Neuronal stem cell (in vitro differentiated cells): ENCODE measurements around the gene MYZAP.

Experiments used
- DNase-seq: peaks from one replicate; pipeline ENCODE4 v3.0.0-alpha.2; 2013; ENCODE audit warnings: low spot score
- H2AFZ ChIP-seq: one replicate; pipeline ENCODE4 v1.6.1; 2013; ENCODE audit warnings: mild to moderate bottlenecking, low read length, inconsistent platforms
- H2AK5ac ChIP-seq: 2 replicates; pipeline ENCODE4 v1.6.1; 2013; ENCODE audit warnings: low read depth, mild to moderate bottlenecking, inconsistent platforms, low read length, moderate library complexity, mixed read lengths
- H2BK120ac ChIP-seq: 2 replicates; pipeline ENCODE4 v1.6.1; 2013; ENCODE audit warnings: low read depth, mild to moderate bottlenecking, inconsistent platforms, low read length, moderate library complexity, mixed read lengths
- H2BK12ac ChIP-seq: one replicate; pipeline ENCODE4 v1.6.1; 2013; ENCODE audit warnings: low read length, inconsistent platforms
- H2BK15ac ChIP-seq: 2 replicates; pipeline ENCODE4 v1.6.1; 2013; ENCODE audit warnings: mild to moderate bottlenecking, low read length, inconsistent platforms, mixed read lengths
- H2BK5ac ChIP-seq: one replicate; pipeline ENCODE4 v1.6.1; 2013; ENCODE audit warnings: inconsistent platforms, mild to moderate bottlenecking, low read length, moderate library complexity
- H3K14ac ChIP-seq: one replicate; pipeline ENCODE4 v1.6.1; 2013; ENCODE audit warnings: low read length, inconsistent platforms
- H3K18ac ChIP-seq: 2 replicates; pipeline ENCODE4 v1.6.1; 2013; ENCODE audit warnings: low read length, inconsistent platforms
- H3K23ac ChIP-seq: 2 replicates; pipeline ENCODE4 v1.6.1; 2013; ENCODE audit warnings: low read depth, mild to moderate bottlenecking, mixed read lengths, low read length, inconsistent platforms; ENCODE audit not compliant: poor library complexity
- H3K27ac ChIP-seq: replicated peaks from 3 replicates; pipeline ENCODE4 v1.5.1; 2013; ENCODE audit warnings: low read length, inconsistent platforms
- H3K27me3 ChIP-seq, 3 experiments: 2 replicates each; pipeline ENCODE4 v1.6.1; 2013; ENCODE audit warnings: low read length in 3 of 3, mild to moderate bottlenecking in 2 of 3, inconsistent platforms in 1 of 3, low read depth in 1 of 3, mixed read lengths in 1 of 3, moderate library complexity in 1 of 3; ENCODE audit not compliant: control insufficient read depth in 3 of 3, insufficient read depth in 3 of 3
- H3K36me3 ChIP-seq, 2 donors: replicated peaks in 1 of 2; 2 replicates each; pipeline ENCODE4 v1.6.1; 2013; ENCODE audit warnings: low read length in 2 of 2; ENCODE audit not compliant: control insufficient read depth in 2 of 2, insufficient read depth in 2 of 2
- H3K4ac ChIP-seq: 2 replicates; pipeline ENCODE4 v1.6.1; 2013; ENCODE audit warnings: inconsistent platforms, mild to moderate bottlenecking, low read length, moderate library complexity
- H3K4me1 ChIP-seq, 2 donors: 1 replicate in 1 of 2; 2 replicates in 1 of 2; pipeline ENCODE4 v1.6.1; 2013; ENCODE audit warnings: low read length in 2 of 2, low read depth in 1 of 2; ENCODE audit not compliant: control insufficient read depth in 2 of 2, insufficient read depth in 1 of 2
- H3K4me2 ChIP-seq: one replicate; pipeline ENCODE4 v1.6.1; 2013; ENCODE audit warnings: mild to moderate bottlenecking, low read length, inconsistent platforms; ENCODE audit not compliant: insufficient read depth, poor library complexity, severe bottlenecking
- H3K4me3 ChIP-seq, 2 donors: 2 replicates each; pipeline ENCODE4 v1.5.1; 2013; ENCODE audit warnings: low read length in 2 of 2, mild to moderate bottlenecking in 2 of 2, inconsistent platforms in 1 of 2, moderate library complexity in 1 of 2
- H3K79me1 ChIP-seq: one replicate; pipeline ENCODE4 v1.6.1; 2013; ENCODE audit warnings: low read depth, mild to moderate bottlenecking, inconsistent platforms, low read length, moderate library complexity
- H3K9ac ChIP-seq: one replicate; pipeline ENCODE4 v1.6.1; 2013; ENCODE audit warnings: mild to moderate bottlenecking, low read depth, low read length, inconsistent platforms; ENCODE audit not compliant: poor library complexity
- H3K9me3 ChIP-seq, 2 donors: replicated peaks in 1 of 2; 2 replicates each; pipeline versions ENCODE3 to v1.6.1; 2013; ENCODE audit warnings: low read length in 2 of 2, mild to moderate bottlenecking in 2 of 2, inconsistent platforms in 1 of 2, low read depth in 1 of 2, mixed read lengths in 1 of 2, moderate library complexity in 1 of 2; ENCODE audit not compliant: control insufficient read depth in 2 of 2, insufficient read depth in 1 of 2
- H4K8ac ChIP-seq: one replicate; pipeline ENCODE4 v1.6.1; 2013; ENCODE audit warnings: low read depth, mild to moderate bottlenecking, inconsistent platforms, low read length, moderate library complexity
- H4K91ac ChIP-seq: one replicate; pipeline ENCODE4 v1.6.1; 2013; ENCODE audit warnings: low read length, low read depth, mild to moderate bottlenecking, inconsistent platforms; ENCODE audit not compliant: poor library complexity
- WGBS, 2 donors: extraction: QIAGEN DNeasy Blood & Tissue Kit; methylation state at CpG; one replicate each; pipeline ENCODE4 v1.1.7; 2013; ENCODE audit warnings: missing lambda C conversion rate in 2 of 2, mixed read lengths in 1 of 2; ENCODE audit not compliant: insufficient read length in 2 of 2, insufficient replicate concordance in 1 of 2; ENCODE audit errors: extremely low coverage in 2 of 2; 5-methylcytosine and 5-hydroxymethylcytosine counted together

Gene MYZAP

GRCh38 chr15:57597431-57597830 lies 5.7 kb downstream of the MYZAP start:
- Histone ChIP-seq H3K4me3 (no peak overlapping the region), H3K79me1 (no peaks in the 10 kb centered on the region), H3K9ac (no peak overlapping the region), H2AK5ac (no peak overlapping the region), H2BK5ac (no peak overlapping the region), H3K27me3 (peaks cover 0 to 72% (median 4%) of the 10 kb centered on the region in 3 experiments), H2BK120ac (no peak overlapping the region), H3K4ac (no peak overlapping the region), H4K8ac (no peak overlapping the region), H2BK15ac (no peak overlapping the region), H3K23ac (no peak overlapping the region), H4K91ac (no peak overlapping the region), H3K4me1 (no peaks in the 10 kb centered on the region), H3K14ac (no peak overlapping the region), H2BK12ac (no peak overlapping the region), H3K27ac (no peak overlapping the region), H3K18ac (no peak overlapping the region), H2AFZ (no peak overlapping the region), H3K9me3 (no peaks in the 10 kb centered on the region), H3K36me3 (no peaks in the 10 kb centered on the region), H3K4me2 (no peak overlapping the region)
- no peak for DNase-seq
- no CpG with 5 or more reads among the region's 3 CpGs for WGBS, 2 donors

- Histone ChIP-seq H3K4me1 (no peaks in the 10 kb centered on the region), H4K91ac (no peak overlapping the region), H2AFZ (no peak overlapping the region), H2BK12ac (no peak overlapping the region), H3K4me2 (no peak overlapping the region), H2BK15ac (no peak overlapping the region), H4K8ac (no peak overlapping the region), H2BK5ac (no peak overlapping the region), H3K23ac (no peak overlapping the region), H3K9ac (no peak overlapping the region), H3K4me3 (no peak overlapping the region), H3K9me3 (no peaks in the 10 kb centered on the region), H3K27me3 (peaks cover 0 to 71% (median 0%) of the 10 kb centered on the region in 3 experiments), H2AK5ac (no peak overlapping the region), H3K14ac (no peak overlapping the region), H3K27ac (no peak overlapping the region), H3K18ac (no peak overlapping the region), H3K79me1 (no peaks in the 10 kb centered on the region), H3K4ac (no peak overlapping the region), H2BK120ac (no peak overlapping the region), H3K36me3 (no peaks in the 10 kb centered on the region)
- no peak for DNase-seq
- WGBS, 2 donors, result no CpG with 5 or more reads among the region's 5 CpGs
Measured at GRCh38 chr15:57598346-57598745, 6.6 kb downstream of the MYZAP start.

DNA sequence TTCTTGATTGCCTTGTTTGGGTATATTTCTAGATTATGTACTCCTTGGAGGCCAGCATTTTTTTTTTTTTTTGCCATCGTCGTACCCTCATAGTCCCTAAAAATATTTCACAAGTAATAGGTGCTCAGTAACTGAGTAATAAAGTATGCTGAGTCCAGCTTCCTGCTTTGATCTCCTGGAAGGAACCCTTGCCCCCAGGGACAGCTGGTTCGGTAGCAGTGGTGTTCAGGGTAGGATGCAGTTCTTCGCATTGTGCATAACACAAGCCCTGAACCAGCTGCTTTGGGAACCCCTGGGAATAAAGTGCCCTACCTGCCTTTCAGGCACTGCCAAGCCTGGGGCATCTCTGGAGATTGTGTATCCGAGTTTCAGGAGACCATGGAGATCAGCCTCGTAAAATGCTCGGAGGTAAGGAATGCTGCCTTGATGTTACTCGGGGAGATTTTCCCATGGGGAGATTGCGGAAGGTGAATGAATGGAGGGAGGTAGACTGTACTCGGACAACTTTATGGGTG lies 7.6 kb downstream of the MYZAP start:
- H3K4me2 ChIP-seq, result no peak overlapping the region
- H2AK5ac ChIP-seq, result no peak overlapping the region
- H4K91ac ChIP-seq, result no peak overlapping the region
- no peak overlapping the region for H2AFZ ChIP-seq
- H2BK12ac ChIP-seq, result no peak overlapping the region
- peaks cover 0 to 72% (median 0%) of the 10 kb centered on the region in 3 experiments for H3K27me3 ChIP-seq
- H2BK15ac ChIP-seq, result no peak overlapping the region
- WGBS, 2 donors, result no CpG with 5 or more reads among the region's 10 CpGs
- H3K18ac ChIP-seq, result no peak overlapping the region
- H3K23ac ChIP-seq, result no peak overlapping the region
- no peak overlapping the region for H2BK120ac ChIP-seq
- no peaks in the 10 kb centered on the region for H3K79me1 ChIP-seq
- DNase-seq, result no peak
- H2BK5ac ChIP-seq, result no peak overlapping the region
- H3K36me3 ChIP-seq, result no peaks in the 10 kb centered on the region
- H3K4me3 ChIP-seq, result no peak overlapping the region
- peaks cover 0 to under 1% of the 10 kb centered on the region in 2 donors for H3K4me1 ChIP-seq
- H3K4ac ChIP-seq, result no peak overlapping the region
- no peak overlapping the region for H4K8ac ChIP-seq
- H3K9me3 ChIP-seq, result no peaks in the 10 kb centered on the region
- no peak overlapping the region for H3K14ac ChIP-seq
- H3K9ac ChIP-seq, result no peak overlapping the region
- no peak overlapping the region for H3K27ac ChIP-seq

DNA sequence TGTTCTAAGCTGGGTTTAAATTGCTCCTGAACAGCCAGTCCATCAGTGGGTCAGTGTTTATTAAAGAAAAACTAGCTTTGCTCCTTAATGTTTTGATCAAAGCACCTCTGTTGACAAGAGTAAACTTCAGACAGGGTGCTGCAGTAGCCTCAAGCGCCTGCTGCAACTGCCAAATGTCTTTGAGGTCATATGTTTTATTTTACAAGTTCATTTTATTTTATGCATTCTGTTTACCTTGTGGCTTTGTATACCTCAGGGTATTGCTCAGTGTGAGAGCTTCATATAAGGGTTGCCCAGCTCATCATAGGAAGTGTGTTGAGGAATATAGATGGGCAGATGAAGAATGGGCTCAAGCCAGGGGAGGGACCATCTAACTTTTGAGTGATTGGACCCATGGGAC lies 8.5 kb downstream of the MYZAP start:
- Histone ChIP-seq H2BK5ac (no peak overlapping the region), H4K91ac (no peak overlapping the region), H3K14ac (no peak overlapping the region), H3K23ac (no peak overlapping the region), H3K36me3 (no peaks in the 10 kb centered on the region), H3K27me3 (peaks cover 0 to 69% (median 0%) of the 10 kb centered on the region in 3 experiments), H2AK5ac (no peak overlapping the region), H3K79me1 (no peaks in the 10 kb centered on the region), H2AFZ (no peak overlapping the region), H3K4ac (no peak overlapping the region), H3K4me3 (no peak overlapping the region), H3K18ac (no peak overlapping the region), H2BK12ac (no peak overlapping the region), H3K4me2 (no peak overlapping the region), H3K9ac (no peak overlapping the region), H3K27ac (no peak overlapping the region), H3K4me1 (peaks cover 0 to 4% of the 10 kb centered on the region in 2 donors), H4K8ac (no peak overlapping the region), H3K9me3 (no peaks in the 10 kb centered on the region), H2BK120ac (no peak overlapping the region), H2BK15ac (no peak overlapping the region)
- no CpG with 5 or more reads among the region's 1 CpG for WGBS, 2 donors
- DNase-seq, result no peak
